Neuronal stem cell (in vitro differentiated cells): Measurements from ENCODE around the gene PSME2.

Experiments used
- DNase-seq: peaks from one replicate; pipeline ENCODE4 v3.0.0-alpha.2; 2013; ENCODE audit warnings: low spot score
- H2AFZ ChIP-seq: one replicate; pipeline ENCODE4 v1.6.1; 2013; ENCODE audit warnings: mild to moderate bottlenecking, low read length, inconsistent platforms
- H2AK5ac ChIP-seq: 2 replicates; pipeline ENCODE4 v1.6.1; 2013; ENCODE audit warnings: low read depth, mild to moderate bottlenecking, inconsistent platforms, low read length, moderate library complexity, mixed read lengths
- H2BK120ac ChIP-seq: 2 replicates; pipeline ENCODE4 v1.6.1; 2013; ENCODE audit warnings: low read depth, mild to moderate bottlenecking, inconsistent platforms, low read length, moderate library complexity, mixed read lengths
- H2BK12ac ChIP-seq: one replicate; pipeline ENCODE4 v1.6.1; 2013; ENCODE audit warnings: low read length, inconsistent platforms
- H2BK15ac ChIP-seq: 2 replicates; pipeline ENCODE4 v1.6.1; 2013; ENCODE audit warnings: mild to moderate bottlenecking, low read length, inconsistent platforms, mixed read lengths
- H2BK5ac ChIP-seq: one replicate; pipeline ENCODE4 v1.6.1; 2013; ENCODE audit warnings: inconsistent platforms, mild to moderate bottlenecking, low read length, moderate library complexity
- H3K14ac ChIP-seq: one replicate; pipeline ENCODE4 v1.6.1; 2013; ENCODE audit warnings: low read length, inconsistent platforms
- H3K18ac ChIP-seq: 2 replicates; pipeline ENCODE4 v1.6.1; 2013; ENCODE audit warnings: low read length, inconsistent platforms
- H3K23ac ChIP-seq: 2 replicates; pipeline ENCODE4 v1.6.1; 2013; ENCODE audit warnings: low read depth, mild to moderate bottlenecking, mixed read lengths, low read length, inconsistent platforms; ENCODE audit not compliant: poor library complexity
- H3K27ac ChIP-seq: replicated peaks from 3 replicates; pipeline ENCODE4 v1.5.1; 2013; ENCODE audit warnings: low read length, inconsistent platforms
- H3K27me3 ChIP-seq, 3 experiments: 2 replicates each; pipeline ENCODE4 v1.6.1; 2013; ENCODE audit warnings: low read length in 3 of 3, mild to moderate bottlenecking in 2 of 3, inconsistent platforms in 1 of 3, low read depth in 1 of 3, mixed read lengths in 1 of 3, moderate library complexity in 1 of 3; ENCODE audit not compliant: control insufficient read depth in 3 of 3, insufficient read depth in 3 of 3
- H3K36me3 ChIP-seq, 2 donors: replicated peaks in 1 of 2; 2 replicates each; pipeline ENCODE4 v1.6.1; 2013; ENCODE audit warnings: low read length in 2 of 2; ENCODE audit not compliant: control insufficient read depth in 2 of 2, insufficient read depth in 2 of 2
- H3K4ac ChIP-seq: 2 replicates; pipeline ENCODE4 v1.6.1; 2013; ENCODE audit warnings: inconsistent platforms, mild to moderate bottlenecking, low read length, moderate library complexity
- H3K4me1 ChIP-seq, 2 donors: 1 replicate in 1 of 2; 2 replicates in 1 of 2; pipeline ENCODE4 v1.6.1; 2013; ENCODE audit warnings: low read length in 2 of 2, low read depth in 1 of 2; ENCODE audit not compliant: control insufficient read depth in 2 of 2, insufficient read depth in 1 of 2
- H3K4me2 ChIP-seq: one replicate; pipeline ENCODE4 v1.6.1; 2013; ENCODE audit warnings: mild to moderate bottlenecking, low read length, inconsistent platforms; ENCODE audit not compliant: insufficient read depth, poor library complexity, severe bottlenecking
- H3K4me3 ChIP-seq, 2 donors: 2 replicates each; pipeline ENCODE4 v1.5.1; 2013; ENCODE audit warnings: low read length in 2 of 2, mild to moderate bottlenecking in 2 of 2, inconsistent platforms in 1 of 2, moderate library complexity in 1 of 2
- H3K79me1 ChIP-seq: one replicate; pipeline ENCODE4 v1.6.1; 2013; ENCODE audit warnings: low read depth, mild to moderate bottlenecking, inconsistent platforms, low read length, moderate library complexity
- H3K9ac ChIP-seq: one replicate; pipeline ENCODE4 v1.6.1; 2013; ENCODE audit warnings: mild to moderate bottlenecking, low read depth, low read length, inconsistent platforms; ENCODE audit not compliant: poor library complexity
- H3K9me3 ChIP-seq, 2 donors: replicated peaks in 1 of 2; 2 replicates each; pipeline versions ENCODE3 to v1.6.1; 2013; ENCODE audit warnings: low read length in 2 of 2, mild to moderate bottlenecking in 2 of 2, inconsistent platforms in 1 of 2, low read depth in 1 of 2, mixed read lengths in 1 of 2, moderate library complexity in 1 of 2; ENCODE audit not compliant: control insufficient read depth in 2 of 2, insufficient read depth in 1 of 2
- H4K8ac ChIP-seq: one replicate; pipeline ENCODE4 v1.6.1; 2013; ENCODE audit warnings: low read depth, mild to moderate bottlenecking, inconsistent platforms, low read length, moderate library complexity
- H4K91ac ChIP-seq: one replicate; pipeline ENCODE4 v1.6.1; 2013; ENCODE audit warnings: low read length, low read depth, mild to moderate bottlenecking, inconsistent platforms; ENCODE audit not compliant: poor library complexity
- WGBS, 2 donors: extraction: QIAGEN DNeasy Blood & Tissue Kit; methylation state at CpG; one replicate each; pipeline ENCODE4 v1.1.7; 2013; ENCODE audit warnings: missing lambda C conversion rate in 2 of 2, mixed read lengths in 1 of 2; ENCODE audit not compliant: insufficient read length in 2 of 2, insufficient replicate concordance in 1 of 2; ENCODE audit errors: extremely low coverage in 2 of 2; 5-methylcytosine and 5-hydroxymethylcytosine counted together

The PSME2 gene

GRCh38 chr14:24132061-24132685 lies 14.2 kb downstream of the PSME2 start:
- no peak overlapping the region for H3K4me2 ChIP-seq
- H3K79me1 ChIP-seq, result no peaks in the 10 kb centered on the region
- no CpG with 5 or more reads among the region's 24 CpGs for WGBS, 2 donors
- no peak overlapping the region for H3K27ac ChIP-seq
- H2BK12ac ChIP-seq, result peak overlapping the region; percentile 49
- no peaks in the 10 kb centered on the region for H3K27me3 ChIP-seq
- peak overlapping the region; percentile 72 for H4K8ac ChIP-seq
- no peak overlapping the region for H3K14ac ChIP-seq
- H2AK5ac ChIP-seq, result peak overlapping the region; percentile 46
- peak overlapping the region; percentile 98 for H2BK15ac ChIP-seq
- DNase-seq, result no peak
- no peak overlapping the region for H3K9ac ChIP-seq
- peak overlapping the region; percentile 10 for H3K23ac ChIP-seq
- H3K4ac ChIP-seq, result no peak overlapping the region
- peaks cover 0 to 2% of the 10 kb centered on the region in 2 donors for H3K36me3 ChIP-seq
- no peak overlapping the region for H2AFZ ChIP-seq
- no peak overlapping the region for H2BK5ac ChIP-seq
- no peak overlapping the region for H3K18ac ChIP-seq
- H3K4me1 ChIP-seq, result peaks cover 9 to 10% of the 10 kb centered on the region in 2 donors
- no peaks in the 10 kb centered on the region for H3K9me3 ChIP-seq
- H4K91ac ChIP-seq, result no peak overlapping the region
- no peak overlapping the region for H2BK120ac ChIP-seq
- H3K4me3 ChIP-seq, result no peak overlapping the region

GRCh38 chr14:24131549-24131966 lies 14.9 kb downstream of the PSME2 start:
- H2BK120ac ChIP-seq, result no peak overlapping the region
- no peaks in the 10 kb centered on the region for H3K9me3 ChIP-seq

GRCh38 chr14:24130717-24131548 lies 15.5 kb downstream of the PSME2 start:
- no CpG with 5 or more reads among the region's 7 CpGs for WGBS, 2 donors
- H3K4me2 ChIP-seq, result no peak overlapping the region
- no peak overlapping the region for H3K23ac ChIP-seq
- H2AFZ ChIP-seq, result no peak overlapping the region
- H3K14ac ChIP-seq, result no peak overlapping the region
- H2BK15ac ChIP-seq, result no peak overlapping the region
- no peak for DNase-seq
- no peak overlapping the region for H3K27ac ChIP-seq
- H2AK5ac ChIP-seq, result no peak overlapping the region
- H3K9ac ChIP-seq, result no peak overlapping the region
- no peak overlapping the region for H4K91ac ChIP-seq
- H2BK5ac ChIP-seq, result no peak overlapping the region
- H2BK12ac ChIP-seq, result no peak overlapping the region
- no peaks in the 10 kb centered on the region for H3K36me3 ChIP-seq
- H3K79me1 ChIP-seq, result no peaks in the 10 kb centered on the region
- H3K4me1 ChIP-seq, result peaks cover 3 to 5% of the 10 kb centered on the region in 2 donors
- no peak overlapping the region for H3K4ac ChIP-seq
- no peaks in the 10 kb centered on the region for H3K27me3 ChIP-seq
- H3K9me3 ChIP-seq, result no peaks in the 10 kb centered on the region
- H3K18ac ChIP-seq, result no peak overlapping the region
- no peak overlapping the region for H3K4me3 ChIP-seq
- H4K8ac ChIP-seq, result no peak overlapping the region
- no peak overlapping the region for H2BK120ac ChIP-seq

More at GRCh38 chr14:24131549-24131966, 14.9 kb downstream of the PSME2 start:
- Histone ChIP-seq H2BK12ac (no peak overlapping the region), H3K18ac (no peak overlapping the region), H2AFZ (no peak overlapping the region), H3K27ac (no peak overlapping the region), H3K4ac (no peak overlapping the region), H2BK5ac (no peak overlapping the region), H3K4me1 (peaks cover 6 to 7% of the 10 kb centered on the region in 2 donors), H3K27me3 (no peaks in the 10 kb centered on the region), H2AK5ac (no peak overlapping the region), H3K36me3 (no peaks in the 10 kb centered on the region), H3K4me3 (no peak overlapping the region), H3K9ac (no peak overlapping the region), H4K91ac (no peak overlapping the region), H4K8ac (no peak overlapping the region), H3K4me2 (no peak overlapping the region), H3K14ac (no peak overlapping the region), H2BK15ac (peak overlapping the region; percentile 58), H3K79me1 (no peaks in the 10 kb centered on the region), H3K23ac (no peak overlapping the region)
- no peak for DNase-seq
- no CpG with 5 or more reads among the region's 15 CpGs for WGBS, 2 donors

GRCh38 chr14:24130380-24130716 lies 16.1 kb downstream of the PSME2 start, which contains the start of gene FITM1:
Gene FITM1, plus strand, starts transcription at chr14:24130659. Its CDS starts 905 bp downstream, at chr14:24131564.
- H2BK12ac ChIP-seq, result no peak within 1 kb of the TSS
- H3K4me1 ChIP-seq, result peaks cover under 1 to 1% of the 10 kb centered on the region in 2 donors
- no peaks in the 10 kb centered on the region for H3K9me3 ChIP-seq
- H4K8ac ChIP-seq, result no peak within 1 kb of the TSS
- no peak within 1 kb of the TSS for H3K14ac ChIP-seq
- H3K4me2 ChIP-seq, result no peak within 1 kb of the TSS
- no peak within 1 kb of the TSS for H2AK5ac ChIP-seq
- H2BK15ac ChIP-seq, result no peak within 1 kb of the TSS
- DNase-seq, result no peak
- no peak within 1 kb of the TSS for H3K9ac ChIP-seq
- no peak within 1 kb of the TSS for H4K91ac ChIP-seq
- no peak within 1 kb of the TSS for H2BK5ac ChIP-seq
- no peak within 1 kb of the TSS for H3K18ac ChIP-seq
- H3K27me3 ChIP-seq, result no peaks in the 10 kb centered on the region
- no CpG with 5 or more reads among the region's 5 CpGs for WGBS, 2 donors
- H3K36me3 ChIP-seq, result no peaks in the 10 kb centered on the region
- no peak within 1 kb of the TSS for H3K4me3 ChIP-seq
- no peak within 1 kb of the TSS for H3K4ac ChIP-seq
- no peak within 1 kb of the TSS for H3K27ac ChIP-seq
- no peak within 1 kb of the TSS for H2BK120ac ChIP-seq
- no peaks in the 10 kb centered on the region for H3K79me1 ChIP-seq
- H2AFZ ChIP-seq, result no peak within 1 kb of the TSS
- no peak within 1 kb of the TSS for H3K23ac ChIP-seq
